ENCODE results near the gene CGB3.

Gene CGB3

DNA sequence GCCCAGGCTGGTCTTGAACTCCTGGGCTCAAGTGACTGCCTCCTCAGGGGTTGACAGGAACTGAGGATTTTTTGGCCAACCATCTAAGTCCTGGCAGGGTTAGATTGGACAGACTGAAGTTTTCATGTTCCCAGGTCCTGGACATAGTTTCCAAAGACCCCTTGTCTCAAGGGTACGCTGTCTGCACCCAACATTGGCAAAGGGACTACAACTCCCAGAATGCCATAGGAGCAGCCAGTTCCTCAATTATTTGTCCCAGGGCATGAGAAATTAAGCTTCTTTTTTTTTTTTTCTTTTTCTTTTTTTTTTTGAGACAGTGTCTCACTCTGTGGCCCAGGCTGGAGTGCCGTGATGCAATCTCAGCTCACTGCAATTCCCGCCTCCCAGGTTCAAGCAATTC lies 37.9 kb downstream of the CGB3 start:
- DNase-seq (ENCODE audit: low spot score), result no peak

DNA sequence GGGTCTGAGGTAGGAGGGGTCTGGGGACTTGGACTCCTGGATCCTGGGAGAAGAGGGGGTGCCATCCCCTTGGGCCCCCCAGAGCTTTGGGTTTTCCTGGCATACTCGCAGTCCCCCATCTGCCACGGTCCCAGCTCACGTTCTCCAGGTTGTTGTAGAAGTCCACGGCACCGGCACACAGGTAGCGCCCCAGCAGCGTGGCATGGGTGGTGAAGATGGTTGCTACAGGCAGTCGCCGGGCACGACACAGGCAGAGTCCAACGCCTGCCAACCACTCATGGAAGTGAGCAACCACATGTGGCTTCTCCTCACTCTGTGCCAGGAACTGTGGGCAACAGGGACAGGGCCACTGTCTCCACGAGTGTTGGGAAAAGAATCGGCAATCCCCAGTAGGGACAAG lies 38.4 kb downstream of the CGB3 start:
- no peak for DNase-seq (ENCODE audit: low spot score)

DNA sequence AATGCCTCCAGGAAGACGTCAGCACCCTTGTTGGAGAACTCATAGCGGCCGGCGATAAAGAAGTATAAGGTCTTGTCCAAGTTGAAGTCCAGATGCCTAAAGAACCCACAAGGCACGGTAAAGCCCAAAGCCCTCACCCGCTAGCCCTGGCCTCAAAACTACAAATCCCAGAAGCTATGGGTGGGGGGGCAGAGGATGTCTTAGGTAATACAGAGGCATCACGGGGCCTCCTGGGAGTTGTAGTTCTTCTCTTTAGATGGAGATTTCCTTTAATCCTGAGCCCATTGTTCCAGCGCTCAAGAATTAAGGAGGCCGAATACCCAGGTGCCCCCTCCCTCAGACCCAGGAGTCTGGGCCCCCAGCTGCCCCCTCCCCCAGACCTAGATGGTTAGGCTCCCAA lies 41.9 kb downstream of the CGB3 start:
- no peak for DNase-seq (ENCODE audit: low spot score)

DNA sequence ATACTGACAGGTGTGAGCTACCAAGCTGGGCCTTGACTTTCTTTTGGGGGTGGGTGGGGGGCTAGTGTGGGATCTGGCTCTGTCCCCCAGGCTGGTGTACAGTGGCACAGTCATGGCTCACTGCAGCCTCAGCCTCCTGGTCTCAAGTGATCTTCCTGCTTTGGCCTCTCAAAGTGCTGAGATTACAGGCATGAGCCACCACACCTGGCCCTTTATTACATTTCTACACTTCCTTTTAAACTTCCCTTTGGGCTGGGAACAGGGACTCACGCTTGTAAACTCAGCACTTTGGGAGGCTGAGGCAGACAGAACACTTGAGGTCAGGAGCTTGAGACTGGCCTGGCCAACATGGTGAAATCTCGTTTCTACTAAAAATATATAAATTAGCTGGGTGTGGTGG lies 47.1 kb downstream of the CGB3 start:
- no peak for DNase-seq (ENCODE audit: low spot score)

DNA sequence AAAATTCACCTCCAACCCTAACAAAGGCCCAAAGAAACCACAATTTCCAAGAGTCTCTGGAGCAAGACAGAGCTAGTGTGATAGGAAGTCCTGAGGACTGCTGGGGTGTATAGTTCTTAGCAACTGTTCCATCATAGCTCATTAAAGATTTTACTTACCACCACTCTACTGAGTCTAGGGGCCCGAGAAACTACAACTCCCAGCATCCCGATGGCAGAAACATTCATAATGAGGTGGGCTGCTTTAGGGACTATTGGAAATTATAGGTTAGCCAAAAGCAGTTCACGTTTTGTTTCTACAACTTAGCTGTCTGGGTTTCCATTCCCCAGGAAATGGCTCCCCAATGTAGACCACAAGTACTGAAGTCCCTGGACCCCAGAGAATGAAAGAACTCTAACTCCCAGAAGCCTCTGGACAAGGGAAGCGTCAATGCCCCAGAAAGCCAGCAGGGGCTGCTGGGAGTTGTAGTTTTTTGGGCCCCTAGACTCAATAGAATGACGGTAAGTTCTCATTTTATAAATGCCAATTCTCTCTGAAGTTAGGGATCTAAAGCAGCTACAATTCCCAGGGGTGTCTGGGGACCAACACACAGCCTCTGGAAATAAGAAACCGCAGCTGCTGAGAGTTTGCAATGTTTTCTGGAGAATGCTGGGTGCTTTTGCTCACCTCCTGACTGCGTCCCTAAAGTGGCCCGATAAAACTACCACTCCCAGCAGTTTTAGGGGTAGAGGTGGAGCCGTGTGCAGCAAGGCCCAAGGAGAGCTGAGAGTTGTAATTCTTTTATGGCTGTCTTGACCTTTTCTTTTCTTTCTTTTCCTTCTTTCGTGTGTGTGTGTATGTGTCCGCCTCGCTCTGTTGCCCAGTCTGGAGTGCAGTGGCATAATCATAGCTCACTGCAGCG lies 47.9 kb downstream of the CGB3 start:
- DNase-seq (ENCODE audit: low spot score), result peak; percentile 62

Data from hematopoietic multipotent progenitor cell treated with erythropoietin and hydrocortisone succinate and interleukin-3 and kit ligand, for 15 days (in vitro differentiated cells).